GM18526 (cell line): ENCODE results near the gene BRD2.
A peak's percentile ranks its signal among the peaks of the same experiment; 100 is the strongest.

Experiments used
- POLR2A ChIP-seq: IDR thresholded peaks from 3 replicates; pipeline ENCODE4 v1.6.1; 2011; ENCODE audit not compliant: insufficient read length; ENCODE audit errors: extremely low read depth

The BRD2 gene

GRCh38 chr6:32976334-32977069, 8.1 kb downstream of the BRD2 start:
- no peak for TF ChIP-seq POLR2A

GRCh38 chr6:32977272-32977952, 9.0 kb downstream of the BRD2 start:
- peak; percentile 15 for TF ChIP-seq POLR2A

- no peak for TF ChIP-seq POLR2A
Observed at GRCh38 chr6:32977953-32978324, 9.5 kb downstream of the BRD2 start.

GRCh38 chr6:32979720-32980487, 11.5 kb downstream of the BRD2 start:
- no peak for TF ChIP-seq POLR2A

- peak; percentile 23 for TF ChIP-seq POLR2A
Observed at GRCh38 chr6:32980488-32981038, 12.2 kb downstream of the BRD2 start.

- TF ChIP-seq POLR2A, result no peak
Observed at GRCh38 chr6:32982084-32982701, 13.8 kb downstream of the BRD2 start.

- no peak for TF ChIP-seq POLR2A
Observed at GRCh38 chr6:32982702-32983492, 14.5 kb downstream of the BRD2 start.

GRCh38 chr6:32983493-32983848, 15.1 kb downstream of the BRD2 start:
- no peak for TF ChIP-seq POLR2A

- TF ChIP-seq POLR2A, result no peak
Observed at GRCh38 chr6:32983964-32984621, 15.7 kb downstream of the BRD2 start.

GRCh38 chr6:32984622-32985389, 16.4 kb downstream of the BRD2 start:
- TF ChIP-seq POLR2A, result no peak

- no peak for TF ChIP-seq POLR2A
Observed at GRCh38 chr6:32989368-32989767, 21.0 kb downstream of the BRD2 start.

- no peak for TF ChIP-seq POLR2A
Observed at GRCh38 chr6:32991972-32992371, 23.6 kb downstream of the BRD2 start.

GRCh38 chr6:32993363-32993973, 25.1 kb downstream of the BRD2 start:
- TF ChIP-seq POLR2A, result no peak
